NCI-H1105 treated with DMSO at 0.1 percent for 48 hours (cell line): ENCODE results near the gene GLIS1.
A peak's percentile ranks its signal among the peaks of the same experiment; 100 is the strongest.

Experiments
- DNase-seq: peaks from one replicate; lab custom pipeline; 2025; lab: John Stamatoyannopoulos, UW

Gene GLIS1

GRCh38 chr1:53693773-53694717, 44.9 kb downstream of the GLIS1 start:
- no peak for DNase-seq

DNA sequence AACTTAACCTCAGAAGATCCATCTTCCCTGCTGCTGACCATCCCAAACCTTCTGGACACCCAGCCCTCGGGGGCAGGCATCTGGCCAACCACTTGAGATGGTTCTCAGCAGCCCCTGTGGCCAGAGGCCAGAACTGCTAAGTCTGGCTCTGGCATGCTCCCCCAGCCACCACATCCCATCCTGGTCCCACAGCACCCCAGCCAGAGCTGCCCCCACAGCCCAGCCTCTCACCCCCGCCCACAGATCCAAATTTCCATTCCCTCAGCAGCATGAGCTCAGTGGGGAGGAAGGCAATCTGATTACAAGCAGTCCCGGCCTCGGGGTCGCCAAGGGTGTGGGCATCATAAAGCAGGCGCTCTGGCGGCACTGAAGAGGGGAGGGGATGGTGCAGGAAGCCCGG, 45.6 kb downstream of the GLIS1 start:
- DNase-seq, result no peak

DNA sequence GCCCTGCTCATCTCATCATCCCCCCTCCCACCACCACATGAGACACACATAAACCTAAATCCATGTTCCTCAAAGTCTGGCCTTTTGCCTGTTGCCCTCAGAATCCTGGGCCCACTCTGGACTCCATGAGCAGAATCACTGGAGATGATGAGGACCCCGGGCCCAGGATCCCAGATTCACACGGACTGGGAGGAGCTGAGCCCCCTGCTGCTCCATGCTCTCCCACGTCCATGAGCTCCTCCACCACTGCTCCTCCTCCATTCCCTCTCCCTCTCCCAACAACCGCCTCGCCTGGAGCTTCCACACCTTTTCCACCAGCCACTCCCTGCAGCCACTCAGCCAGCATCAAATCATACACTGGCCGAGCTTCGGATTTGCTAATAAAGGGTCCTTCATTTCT, 47.6 kb downstream of the GLIS1 start:
- no peak for DNase-seq

DNA sequence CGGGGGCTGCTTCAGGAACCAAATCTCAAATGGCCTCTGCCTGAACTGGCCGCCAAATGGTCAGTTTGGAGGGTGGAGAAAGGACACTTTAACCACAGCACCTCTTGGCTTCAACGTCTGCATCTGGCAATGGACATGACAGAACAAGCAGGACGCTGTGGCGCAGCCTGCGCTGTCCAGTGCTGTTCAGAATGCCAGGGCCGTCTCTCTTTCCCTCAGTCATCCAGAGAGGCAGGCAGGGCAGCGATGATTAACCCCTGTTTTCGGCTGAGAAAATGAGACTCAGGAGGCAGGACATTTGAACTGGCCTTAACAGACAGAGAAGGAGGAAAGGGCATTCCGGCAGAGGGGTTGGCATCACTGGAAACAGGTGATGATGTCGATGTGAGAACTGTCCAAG, 48.6 kb downstream of the GLIS1 start:
- DNase-seq, result no peak

GRCh38 chr1:53689736-53690326, 49.1 kb downstream of the GLIS1 start:
- no peak for DNase-seq

- DNase-seq, result no peak
These were observed 49.7 kb downstream of the GLIS1 start for GRCh38 chr1:53689223-53689622.

GRCh38 chr1:53688381-53689102, 50.4 kb downstream of the GLIS1 start:
- DNase-seq, result no peak

- DNase-seq, result no peak
These were observed 51.1 kb downstream of the GLIS1 start for GRCh38 chr1:53687901-53688300.

GRCh38 chr1:53687426-53687825, 51.5 kb downstream of the GLIS1 start:
- DNase-seq, result no peak

DNA sequence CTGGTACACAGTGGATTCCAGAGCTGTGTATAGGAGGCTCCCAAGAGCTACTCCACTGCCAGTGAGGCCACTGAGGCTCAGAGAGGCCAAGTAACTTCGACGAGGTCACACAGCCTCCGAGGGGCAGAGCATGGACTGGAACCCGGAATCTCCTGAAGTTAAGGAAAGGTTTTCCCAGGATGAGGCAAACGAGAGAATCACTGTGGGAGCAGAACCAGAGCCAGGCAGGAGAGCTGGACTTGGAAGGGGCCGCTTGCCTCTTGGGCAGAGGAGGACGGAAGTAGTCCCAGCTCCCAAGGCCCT, 52.0 kb downstream of the GLIS1 start:
- DNase-seq, result no peak

DNA sequence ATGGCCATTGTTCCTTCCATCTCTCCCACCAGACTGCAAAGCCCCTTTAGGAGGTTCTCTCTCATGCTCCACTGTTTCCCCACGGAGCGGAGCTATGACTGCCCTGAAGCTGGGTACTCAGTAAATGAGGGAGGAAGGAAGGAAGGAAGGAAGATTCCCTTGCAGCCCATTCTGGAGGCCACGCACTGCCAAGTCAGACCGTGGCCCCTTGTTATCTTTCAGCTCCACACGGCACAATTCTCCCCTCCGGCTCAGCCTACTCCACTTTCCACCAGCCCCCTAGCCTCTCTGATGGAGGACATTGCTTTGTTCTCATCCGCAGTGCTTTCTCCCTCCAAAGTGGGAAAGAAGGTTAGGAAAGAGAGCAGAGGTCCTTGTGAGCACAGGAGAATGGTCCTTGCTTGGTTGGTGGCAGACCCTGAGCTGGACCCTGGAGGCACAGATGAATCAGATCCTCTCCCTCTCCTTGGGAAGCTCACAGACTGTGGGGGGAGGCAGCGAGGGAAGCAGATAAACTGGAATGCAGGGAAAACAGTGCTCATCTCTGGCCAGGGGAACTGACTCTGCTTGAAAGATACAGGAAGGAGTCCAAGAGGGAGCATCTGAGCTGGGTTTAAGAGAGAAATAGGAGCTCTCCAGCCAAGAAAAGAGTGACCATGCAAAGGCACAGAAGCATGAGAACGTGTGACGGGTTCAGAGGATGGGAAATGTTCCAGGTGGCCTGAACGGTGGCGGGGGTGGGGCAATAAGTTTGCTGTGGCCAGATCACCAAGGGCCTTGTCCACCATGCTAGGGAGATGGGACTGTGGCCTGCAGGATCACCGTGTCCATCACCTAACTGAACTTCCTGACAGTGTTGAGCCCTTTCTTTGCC, 52.6 kb downstream of the GLIS1 start:
- DNase-seq, result no peak

- DNase-seq, result peak; percentile 6
These were observed 53.5 kb downstream of the GLIS1 start for GRCh38 chr1:53685272-53686051.

GRCh38 chr1:53684741-53685140, 54.2 kb downstream of the GLIS1 start:
- DNase-seq, result no peak

GRCh38 chr1:53683986-53684740, 54.8 kb downstream of the GLIS1 start:
- DNase-seq, result no peak

DNA sequence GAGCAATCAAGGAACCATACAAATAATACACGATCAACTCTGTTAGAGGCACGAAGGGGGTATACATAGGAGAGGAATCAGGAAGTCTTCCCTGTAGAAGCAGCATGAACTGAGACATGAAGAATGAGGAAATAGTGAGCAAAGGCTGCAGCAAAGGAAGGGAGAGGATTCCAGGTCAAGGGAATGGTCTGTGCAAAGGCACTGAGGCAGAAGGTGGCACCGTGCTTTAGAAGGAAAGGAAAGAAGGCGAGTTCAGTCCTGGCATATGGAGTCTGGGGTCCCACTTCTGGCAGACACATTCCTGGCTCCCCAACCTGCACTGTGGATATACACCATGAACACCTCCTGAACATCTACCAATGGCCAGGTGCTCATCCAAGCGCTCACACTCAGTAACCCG, 56.1 kb downstream of the GLIS1 start:
- no peak for DNase-seq

- DNase-seq, result peak; percentile 73
These were observed 56.8 kb downstream of the GLIS1 start for GRCh38 chr1:53681977-53682685.

- DNase-seq, result peak; percentile 65
These were observed 57.5 kb downstream of the GLIS1 start for GRCh38 chr1:53681351-53681976.

GRCh38 chr1:53680868-53681267, 58.1 kb downstream of the GLIS1 start:
- no peak for DNase-seq
